LNCaP clone FGC (cell line): Measurements from ENCODE around the gene CD1E.

ENCODE experiments used
- DNase-seq: peaks from one replicate; pipeline ENCODE4 v3.0.0-alpha.2; 2011; ENCODE audit warnings: low read depth
- H3K4me3 ChIP-seq: 2 replicates; pipeline ENCODE4 v1.5.1; 2011; ENCODE audit warnings: mild to moderate bottlenecking, low read depth, low read length, control low read depth
- TF ChIP-seq, protein P1 (sequence below): IDR thresholded peaks from 2 replicates; pipeline ENCODE4 v1.5.1; 2012; ENCODE audit warnings: mild to moderate bottlenecking; ENCODE audit not compliant: control insufficient read depth, insufficient read depth; ENCODE audit errors: extremely low read depth

Gene CD1E

DNA sequence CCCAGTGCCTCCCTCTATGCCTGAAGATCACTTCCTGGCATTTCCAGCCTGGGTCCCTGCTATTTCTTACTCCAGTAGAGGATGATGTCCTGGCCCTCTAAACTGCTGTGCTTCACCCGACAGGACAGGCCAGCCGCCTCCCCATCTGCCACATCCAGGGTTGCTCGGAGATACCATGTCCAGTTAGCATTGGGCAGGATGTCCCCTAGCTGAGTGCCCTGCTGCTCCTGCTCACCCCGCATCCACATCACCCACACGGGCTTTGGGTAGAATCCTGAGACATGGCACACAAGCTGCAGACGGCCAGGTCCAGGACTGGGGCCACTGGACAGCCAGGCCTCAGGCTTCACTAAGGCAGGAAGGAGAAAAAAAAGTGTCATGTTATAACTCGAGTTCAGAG, 24.4 kb upstream of the CD1E start:
- H3K4me3 ChIP-seq: no peak overlapping the region
- TF ChIP-seq, protein P1, sequence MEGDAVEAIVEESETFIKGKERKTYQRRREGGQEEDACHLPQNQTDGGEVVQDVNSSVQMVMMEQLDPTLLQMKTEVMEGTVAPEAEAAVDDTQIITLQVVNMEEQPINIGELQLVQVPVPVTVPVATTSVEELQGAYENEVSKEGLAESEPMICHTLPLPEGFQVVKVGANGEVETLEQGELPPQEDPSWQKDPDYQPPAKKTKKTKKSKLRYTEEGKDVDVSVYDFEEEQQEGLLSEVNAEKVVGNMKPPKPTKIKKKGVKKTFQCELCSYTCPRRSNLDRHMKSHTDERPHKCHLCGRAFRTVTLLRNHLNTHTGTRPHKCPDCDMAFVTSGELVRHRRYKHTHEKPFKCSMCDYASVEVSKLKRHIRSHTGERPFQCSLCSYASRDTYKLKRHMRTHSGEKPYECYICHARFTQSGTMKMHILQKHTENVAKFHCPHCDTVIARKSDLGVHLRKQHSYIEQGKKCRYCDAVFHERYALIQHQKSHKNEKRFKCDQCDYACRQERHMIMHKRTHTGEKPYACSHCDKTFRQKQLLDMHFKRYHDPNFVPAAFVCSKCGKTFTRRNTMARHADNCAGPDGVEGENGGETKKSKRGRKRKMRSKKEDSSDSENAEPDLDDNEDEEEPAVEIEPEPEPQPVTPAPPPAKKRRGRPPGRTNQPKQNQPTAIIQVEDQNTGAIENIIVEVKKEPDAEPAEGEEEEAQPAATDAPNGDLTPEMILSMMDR: no peak
- no peak for DNase-seq

DNA sequence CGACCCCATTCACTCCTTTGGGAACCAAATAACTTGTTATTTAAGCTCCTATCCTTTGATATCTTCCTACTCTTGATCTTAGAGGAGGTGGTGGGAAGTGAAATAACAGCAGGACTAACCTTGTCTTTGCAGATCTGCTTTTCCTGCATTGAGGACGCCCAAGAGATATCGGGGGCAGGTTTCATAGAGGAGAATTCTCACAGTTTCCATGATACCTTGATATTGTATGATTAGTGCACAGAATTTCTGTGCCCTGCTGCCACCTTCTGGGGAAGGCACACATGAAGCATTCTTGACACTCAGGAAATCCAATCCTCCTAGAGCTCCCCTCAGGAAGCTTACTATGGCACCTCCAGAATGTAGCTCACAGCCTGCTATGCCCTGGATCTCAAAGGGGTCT, 24.0 kb upstream of the CD1E start:
- H3K4me3 ChIP-seq: no peak overlapping the region
- no peak for DNase-seq

DNA sequence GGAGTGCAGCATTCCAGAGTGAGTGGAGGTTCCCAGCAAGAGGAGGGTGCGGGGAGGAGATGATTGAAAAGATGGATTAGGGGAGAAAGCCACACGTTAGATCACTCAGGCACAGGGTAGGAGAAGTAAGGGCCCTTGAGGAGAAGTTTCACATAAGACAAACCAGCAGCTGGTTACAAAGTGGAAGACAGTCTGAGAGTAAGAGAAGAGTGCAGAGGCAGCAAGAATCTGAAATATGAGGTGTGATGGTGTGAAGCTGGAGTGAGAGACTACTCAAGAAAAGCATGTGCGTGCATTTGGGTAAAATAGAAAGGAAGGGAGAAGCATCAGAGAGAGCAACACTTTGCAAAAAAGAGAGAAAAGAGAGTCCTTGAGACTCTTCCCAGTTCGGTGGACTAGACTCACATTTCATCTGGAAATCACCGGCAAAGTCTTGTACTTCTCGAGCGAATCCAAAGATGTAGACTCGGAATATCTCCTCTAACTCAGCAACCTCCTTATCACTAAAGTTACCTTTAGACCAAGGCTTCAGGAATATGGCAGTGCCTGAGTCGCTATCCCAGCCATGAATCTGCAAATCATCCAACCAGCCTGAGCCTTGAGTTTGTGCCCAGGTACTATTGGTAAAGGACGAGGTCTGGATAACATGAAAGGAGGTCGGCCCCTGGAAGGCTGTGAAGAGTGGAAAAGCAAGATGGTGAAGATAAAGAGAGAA, 23.1 kb upstream of the CD1E start:
- no peak overlapping the region for H3K4me3 ChIP-seq
- no peak for DNase-seq
- TF ChIP-seq, protein P1: no peak

More for the DNA sequence above, 24.0 kb upstream of the CD1E start:
- TF ChIP-seq, protein P1: peak; percentile 74

DNA sequence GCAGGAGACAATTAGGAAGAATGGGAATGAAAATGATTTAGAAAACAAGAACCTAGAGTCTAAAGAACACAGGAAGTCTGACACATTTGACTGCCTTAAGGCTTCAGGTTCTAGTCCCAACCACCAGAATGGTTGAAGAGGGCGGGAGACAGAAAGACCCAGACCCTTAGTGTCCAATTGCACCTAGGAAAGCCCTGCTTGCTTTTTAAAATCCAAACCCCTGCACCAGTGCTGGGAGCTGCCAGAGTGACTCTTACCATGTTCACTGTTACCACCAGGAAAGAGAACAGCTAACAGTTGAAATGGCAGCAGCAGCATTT, 22.6 kb upstream of the CD1E start:
- DNase-seq: no peak
- TF ChIP-seq, protein P1: no peak
- no peak overlapping the region for H3K4me3 ChIP-seq

DNA sequence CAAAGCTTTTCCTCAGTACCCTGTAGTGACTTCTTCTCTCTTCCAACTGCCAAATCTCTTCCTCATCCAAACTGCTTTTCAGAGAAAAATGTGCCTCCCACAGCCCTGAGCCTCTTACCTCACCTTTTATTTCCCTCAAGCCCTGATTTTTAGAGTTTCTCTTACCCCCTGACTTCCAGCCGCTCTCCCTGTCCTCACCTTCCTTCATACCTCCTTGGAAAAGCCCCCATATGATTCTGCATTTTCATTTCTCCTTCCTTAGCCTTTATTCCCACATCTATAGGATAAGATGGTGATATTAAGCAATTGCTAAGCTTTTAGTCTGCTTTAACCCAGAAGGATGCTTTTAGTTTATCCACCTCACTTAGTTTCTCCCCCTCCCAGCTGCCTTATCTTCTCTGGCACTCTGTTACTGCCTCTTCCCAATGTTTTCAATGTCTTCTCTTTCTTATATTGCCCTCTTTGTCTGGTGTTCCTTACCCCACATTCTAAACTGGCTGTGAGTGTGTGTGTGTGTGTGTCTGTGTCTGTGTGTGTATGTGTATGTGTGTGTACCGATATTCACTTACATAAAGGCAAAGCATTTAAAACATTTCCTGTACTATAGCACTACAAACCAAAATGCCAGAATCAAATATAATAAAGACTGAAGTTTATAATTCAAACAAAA, 22.1 kb upstream of the CD1E start, which contains the start of gene CD1B:
CD1B (minus strand) TSS at position 51 of the 670 bp plus-strand sequence. CDS start 108 bp downstream, outside the sequence.
- no peak within 1 kb of the TSS for H3K4me3 ChIP-seq
- TF ChIP-seq, protein P1: no peak
- no peak for DNase-seq

DNA sequence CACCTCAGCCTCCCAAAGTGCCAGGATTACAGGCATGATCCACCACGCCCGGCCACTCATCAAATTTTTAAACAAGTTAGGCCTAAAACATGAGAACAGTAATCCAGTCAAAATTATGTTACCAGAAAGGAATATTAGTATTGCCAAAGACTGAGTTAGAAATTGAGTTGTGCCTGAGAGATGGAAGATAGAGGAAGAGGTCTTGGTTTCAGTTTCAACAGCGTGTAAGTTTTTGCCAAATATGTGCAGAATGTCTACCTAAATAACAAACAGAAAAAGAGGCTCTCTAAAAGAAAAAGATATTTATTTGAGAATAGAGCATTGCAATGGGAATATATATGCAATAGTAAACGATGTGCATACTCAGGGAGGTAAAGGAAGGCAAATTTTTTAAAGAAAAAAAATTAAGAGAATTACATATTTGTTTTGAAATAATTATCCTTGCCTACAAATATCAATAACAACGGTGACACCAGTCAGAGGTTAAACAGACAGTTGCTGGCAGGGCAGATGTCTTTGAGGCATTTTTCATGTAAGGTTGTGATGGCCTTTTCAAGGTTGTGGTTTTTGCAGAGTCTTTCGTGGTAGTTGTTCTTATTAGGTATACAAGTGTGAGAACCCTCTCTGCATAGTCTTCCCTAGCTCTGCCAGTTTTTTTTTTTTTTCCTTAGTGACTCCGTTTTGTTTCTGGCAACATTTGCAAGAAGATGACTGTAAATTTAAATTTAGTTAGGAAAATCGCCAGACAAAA, 20.1 kb upstream of the CD1E start:
- H3K4me3 ChIP-seq: no peak overlapping the region
- TF ChIP-seq, protein P1: no peak
- no peak for DNase-seq
